WTC11 (cell line): ENCODE results near the gene DPF1. TPM values are rescaled to one million over a fixed set of nuclear protein-coding genes. Genes with fewer than 3 reads are reported as not detected.

ENCODE experiments used
- ATAC-seq: fragments of 200-7000 bp; cut with Tn5 transposase; 2 replicates; pipeline ENCODE4 v1.10.0; 2021; ENCODE audit warnings: mild to moderate bottlenecking, moderate library complexity
- CTCF ChIA-PET: fragments of 300-600 bp; sonication (Branson Sonifier 250); formaldehyde crosslinking; loops from one replicate; lab custom pipeline; 2021; ENCODE audit warnings: antibody characterized with exemption; lab: Charles Lee
- POLR2A ChIA-PET: fragments of 350-600 bp; sonication (Branson Sonifier 250); formaldehyde crosslinking; loops from one replicate; lab custom pipeline; 2021; ENCODE audit warnings: antibody characterized with exemption; lab: Charles Lee
- DNase-seq: peaks from one replicate; pipeline ENCODE4 v3.0.0; 2021; ENCODE audit warnings: low spot score
- H3K27ac Mint-ChIP-seq: 2 replicates; pipeline ENCODE4 v1.8.0; 2021; ENCODE audit warnings: mixed read lengths
- H3K27me3 Mint-ChIP-seq: 2 replicates; pipeline ENCODE4 v1.8.0; 2021; ENCODE audit warnings: low read depth, mild to moderate bottlenecking, moderate library complexity, mixed read lengths
- H3K36me3 Mint-ChIP-seq: 2 replicates; pipeline ENCODE4 v1.8.0; 2021; ENCODE audit warnings: mixed read lengths
- H3K4me1 Mint-ChIP-seq: 2 replicates; pipeline ENCODE4 v1.8.0; 2022; ENCODE audit warnings: mixed read lengths
- H3K4me3 Mint-ChIP-seq: 2 replicates; pipeline ENCODE4 v1.8.0; 2021; ENCODE audit warnings: mild to moderate bottlenecking, moderate library complexity, mixed read lengths
- H3K9me3 Mint-ChIP-seq: 2 replicates; pipeline ENCODE4 v1.8.0; 2021; ENCODE audit warnings: mixed read lengths
- ELF4 ChIP-seq: sonication (generic); formaldehyde crosslinking; IDR thresholded peaks from 2 replicates; pipeline ENCODE4 v1.8.1; 2022; ENCODE audit warnings: low read depth, mild to moderate bottlenecking, moderate library complexity, missing genetic modification reagents
- ESRRA ChIP-seq: sonication (generic); formaldehyde crosslinking; IDR thresholded peaks from 2 replicates; pipeline ENCODE4 v1.8.1; 2022; ENCODE audit warnings: mild to moderate bottlenecking, missing genetic modification reagents, borderline replicate concordance
- ETV6 ChIP-seq: sonication (generic); formaldehyde crosslinking; IDR thresholded peaks from 2 replicates; pipeline ENCODE4 v1.8.1; 2022; ENCODE audit warnings: mild to moderate bottlenecking, missing genetic modification reagents
- GABPB1 ChIP-seq: sonication (generic); formaldehyde crosslinking; IDR thresholded peaks from 2 replicates; pipeline ENCODE4 v1.8.1; 2023; ENCODE audit warnings: mild to moderate bottlenecking, missing genetic modification reagents
- KAT7 ChIP-seq: sonication (generic); formaldehyde crosslinking; IDR thresholded peaks from 2 replicates; pipeline ENCODE4 v1.8.1; 2023; ENCODE audit warnings: missing genetic modification reagents, mild to moderate bottlenecking, borderline replicate concordance
- MAX ChIP-seq: sonication (generic); formaldehyde crosslinking; IDR thresholded peaks from 2 replicates; pipeline ENCODE4 v1.8.0; 2022; ENCODE audit warnings: mild to moderate bottlenecking, missing genetic modification reagents
- MXD4 ChIP-seq: fragments of 250-450 bp; sonication (Bioruptor Pico); IDR thresholded peaks from 2 replicates; pipeline ENCODE4 v1.8.0; 2021; ENCODE audit warnings: mild to moderate bottlenecking, moderate library complexity, borderline replicate concordance
- MYBL2 ChIP-seq: sonication (generic); formaldehyde crosslinking; IDR thresholded peaks from 2 replicates; pipeline ENCODE4 v1.8.1; 2023; ENCODE audit warnings: mild to moderate bottlenecking, moderate library complexity, missing genetic modification reagents
- NFATC4 ChIP-seq: fragments of 250-450 bp; sonication (Bioruptor Pico); IDR thresholded peaks from 2 replicates; pipeline ENCODE4 v1.9.0; 2021; ENCODE audit warnings: mild to moderate bottlenecking
- NR1H2 ChIP-seq: sonication (generic); formaldehyde crosslinking; IDR thresholded peaks from 2 replicates; pipeline ENCODE4 v1.9.0; 2021; ENCODE audit warnings: mild to moderate bottlenecking, moderate library complexity, missing genetic modification reagents
- PRDM15 ChIP-seq: sonication (generic); formaldehyde crosslinking; IDR thresholded peaks from 2 replicates; pipeline ENCODE4 v1.8.0; 2022; ENCODE audit warnings: missing genetic modification reagents
- PREB ChIP-seq: sonication (generic); formaldehyde crosslinking; IDR thresholded peaks from 2 replicates; pipeline ENCODE4 v1.8.1; 2022; ENCODE audit warnings: mild to moderate bottlenecking, missing genetic modification reagents, moderate library complexity, borderline replicate concordance
- ZNF121 ChIP-seq: sonication (generic); formaldehyde crosslinking; IDR thresholded peaks from 2 replicates; pipeline ENCODE4 v1.8.0; 2023; ENCODE audit warnings: missing genetic modification reagents
- ZNF281 ChIP-seq: sonication (generic); formaldehyde crosslinking; IDR thresholded peaks from 2 replicates; pipeline ENCODE4 v1.8.0; 2023; ENCODE audit warnings: mild to moderate bottlenecking, missing genetic modification reagents
- ZNF317 ChIP-seq: sonication (generic); formaldehyde crosslinking; IDR thresholded peaks from 2 replicates; pipeline ENCODE4 v1.8.1; 2023; ENCODE audit warnings: low read depth, mild to moderate bottlenecking, moderate library complexity, missing genetic modification reagents, borderline replicate concordance
- ZNF423 ChIP-seq: fragments of 250-450 bp; sonication (Bioruptor Pico); IDR thresholded peaks from 2 replicates; pipeline ENCODE4 v2.1.2; 2022; ENCODE audit warnings: mild to moderate bottlenecking, moderate library complexity
- total RNA-seq: library from RNA; stranded (reverse); gene quantifications from 3 replicates; pipeline ENCODE4 v1.2.3, GENCODE V29; 2021
- TF ChIP-seq, protein P1 (sequence below): sonication (generic); formaldehyde crosslinking; IDR thresholded peaks from 2 replicates; pipeline ENCODE4 v1.8.1; 2023; ENCODE audit warnings: mild to moderate bottlenecking, missing genetic modification reagents, moderate library complexity

Gene DPF1
- total RNA-seq, 1 experiment from 2014 or later, result 6.8 TPM

- POLR2A ChIA-PET, result no interaction called here
- ATAC-seq (no peak), DNase-seq (no peak)
- CTCF ChIA-PET, result interaction anchor here (1.0 to 1.6 kb wide), 2 partner anchors 20 to 21 kb away, joined by 3 to 5 read pairs; no protein-coding TSS in a partner anchor
- H3K4me3 Mint-ChIP-seq, result no peak overlapping the region
- TF ChIP-seq MXD4 (CRISPR knock-in tag), result no peak
- no peak for TF ChIP-seq NR1H2
- TF ChIP-seq ZNF317 (CRISPR knock-in tag), result no peak
- TF ChIP-seq ETV6 (CRISPR knock-in tag), result no peak
- TF ChIP-seq NFATC4 (CRISPR knock-in tag), result no peak
- TF ChIP-seq ESRRA (CRISPR knock-in tag), result no peak
- no peak for TF ChIP-seq PRDM15 (CRISPR knock-in tag)
- TF ChIP-seq, protein P1, sequence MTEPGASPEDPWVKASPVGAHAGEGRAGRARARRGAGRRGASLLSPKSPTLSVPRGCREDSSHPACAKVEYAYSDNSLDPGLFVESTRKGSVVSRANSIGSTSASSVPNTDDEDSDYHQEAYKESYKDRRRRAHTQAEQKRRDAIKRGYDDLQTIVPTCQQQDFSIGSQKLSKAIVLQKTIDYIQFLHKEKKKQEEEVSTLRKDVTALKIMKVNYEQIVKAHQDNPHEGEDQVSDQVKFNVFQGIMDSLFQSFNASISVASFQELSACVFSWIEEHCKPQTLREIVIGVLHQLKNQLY, result no peak
- no peak for TF ChIP-seq ELF4 (CRISPR knock-in tag)
- no peak for TF ChIP-seq ZNF121 (CRISPR knock-in tag)
- no peak for TF ChIP-seq ZNF281 (CRISPR knock-in tag)
- TF ChIP-seq KAT7 (CRISPR knock-in tag), result no peak
- TF ChIP-seq ZNF423, result no peak
- TF ChIP-seq MYBL2, result no peak
- no peak for TF ChIP-seq GABPB1 (CRISPR knock-in tag)
- no peak for TF ChIP-seq MAX (CRISPR knock-in tag)
- TF ChIP-seq PREB (CRISPR knock-in tag), result no peak
- no peak overlapping the region for H3K27ac Mint-ChIP-seq
- H3K27me3 Mint-ChIP-seq, result no peaks in the 10 kb centered on the region
- H3K36me3 Mint-ChIP-seq, result peaks cover 46% of the 10 kb centered on the region
- peaks cover 17% of the 10 kb centered on the region for H3K9me3 Mint-ChIP-seq
- peaks cover 5% of the 10 kb centered on the region for H3K4me1 Mint-ChIP-seq
Measured at GRCh38 chr19:38163419-38164290, 60.4 kb downstream of the DPF1 start.
